Endothelial cell of umbilical vein (primary cell): Measurements from ENCODE around the gene UBASH3A.

ENCODE experiments used
- EZH2 ChIP-seq: IDR thresholded peaks from 2 replicates; pipeline ENCODE4 v1.6.1; 2012; ENCODE audit warnings: borderline replicate concordance, low read depth, mild to moderate bottlenecking, moderate library complexity, low read length, inconsistent platforms; ENCODE audit not compliant: severe bottlenecking
- FOS ChIP-seq: IDR thresholded peaks from 2 replicates; pipeline ENCODE4 v1.6.1; 2011; ENCODE audit warnings: mild to moderate bottlenecking, low read length, moderate library complexity, borderline replicate concordance; ENCODE audit not compliant: insufficient read depth
- GATA2 ChIP-seq: IDR thresholded peaks from 2 replicates; pipeline ENCODE4 v1.7.0; 2011; ENCODE audit warnings: low read depth, mild to moderate bottlenecking, moderate library complexity, mixed read lengths, low read length; ENCODE audit not compliant: insufficient read length, insufficient read depth
- JUN ChIP-seq: IDR thresholded peaks from 2 replicates; pipeline ENCODE4 v1.6.1; 2011; ENCODE audit warnings: borderline replicate concordance, low read depth; ENCODE audit not compliant: insufficient read length, insufficient read depth
- MYC ChIP-seq: IDR thresholded peaks from one replicate; pipeline ENCODE4 v1.6.1; 2011; ENCODE audit warnings: mild to moderate bottlenecking, low read depth, low read length
- POLR2A ChIP-seq: IDR thresholded peaks from 2 replicates; pipeline ENCODE4 v1.6.1; 2012; ENCODE audit warnings: low read depth, mild to moderate bottlenecking, control low read depth, low read length
- POLR2AphosphoS5 ChIP-seq: IDR thresholded peaks from 2 replicates; pipeline ENCODE4 v1.6.1; 2012; ENCODE audit warnings: low read depth, mild to moderate bottlenecking, control low read depth, low read length, moderate library complexity; ENCODE audit not compliant: insufficient read depth
- TF ChIP-seq, protein P1 (sequence below), 2 donors: IDR thresholded peaks; 1 replicate in 1 of 2; 2 replicates in 1 of 2; pipeline ENCODE4 v1.5.1; 2011; ENCODE audit warnings: low read length in 2 of 2, mild to moderate bottlenecking in 2 of 2, moderate library complexity in 2 of 2, control low read depth in 1 of 2, inconsistent platforms in 1 of 2, low read depth in 1 of 2; ENCODE audit not compliant: insufficient read depth in 1 of 2; ENCODE audit errors: extremely low read depth in 1 of 2
- TF ChIP-seq, protein P2 (sequence below): IDR thresholded peaks from 2 replicates; pipeline ENCODE4 v1.6.1; 2011; ENCODE audit not compliant: insufficient read depth, insufficient read length

DNA sequence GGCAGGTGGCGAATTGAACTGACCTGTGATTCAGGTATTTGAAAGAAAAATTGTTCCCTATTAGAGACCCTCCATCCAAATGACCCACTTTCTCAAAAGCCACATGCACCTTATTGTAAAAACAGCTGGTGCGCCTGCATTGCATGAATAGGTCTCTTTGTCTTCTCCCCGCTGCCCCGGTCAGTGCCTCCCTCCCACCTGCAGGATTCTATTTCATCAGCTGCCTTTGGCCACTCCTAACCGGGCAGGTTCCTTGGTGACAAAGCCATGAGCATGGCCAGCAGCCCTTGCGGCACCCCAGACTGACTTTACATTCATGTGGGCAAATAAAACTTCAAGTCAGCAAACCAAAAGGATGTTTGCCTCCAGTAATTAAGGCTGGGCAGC lies 14.3 kb upstream of the UBASH3A start:
- no peak for TF ChIP-seq POLR2AphosphoS5
- TF ChIP-seq, protein P1, sequence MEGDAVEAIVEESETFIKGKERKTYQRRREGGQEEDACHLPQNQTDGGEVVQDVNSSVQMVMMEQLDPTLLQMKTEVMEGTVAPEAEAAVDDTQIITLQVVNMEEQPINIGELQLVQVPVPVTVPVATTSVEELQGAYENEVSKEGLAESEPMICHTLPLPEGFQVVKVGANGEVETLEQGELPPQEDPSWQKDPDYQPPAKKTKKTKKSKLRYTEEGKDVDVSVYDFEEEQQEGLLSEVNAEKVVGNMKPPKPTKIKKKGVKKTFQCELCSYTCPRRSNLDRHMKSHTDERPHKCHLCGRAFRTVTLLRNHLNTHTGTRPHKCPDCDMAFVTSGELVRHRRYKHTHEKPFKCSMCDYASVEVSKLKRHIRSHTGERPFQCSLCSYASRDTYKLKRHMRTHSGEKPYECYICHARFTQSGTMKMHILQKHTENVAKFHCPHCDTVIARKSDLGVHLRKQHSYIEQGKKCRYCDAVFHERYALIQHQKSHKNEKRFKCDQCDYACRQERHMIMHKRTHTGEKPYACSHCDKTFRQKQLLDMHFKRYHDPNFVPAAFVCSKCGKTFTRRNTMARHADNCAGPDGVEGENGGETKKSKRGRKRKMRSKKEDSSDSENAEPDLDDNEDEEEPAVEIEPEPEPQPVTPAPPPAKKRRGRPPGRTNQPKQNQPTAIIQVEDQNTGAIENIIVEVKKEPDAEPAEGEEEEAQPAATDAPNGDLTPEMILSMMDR (IDR thresholded peaks at IDR 0.05; ENCODE audit: extremely low read depth in 1 of 2, insufficient read depth in 1 of 2, low read depth in 1 of 2, low read length in 2 of 2): no peak
- TF ChIP-seq EZH2: no peak
- TF ChIP-seq GATA2: no peak
- TF ChIP-seq POLR2A: no peak
- TF ChIP-seq, protein P2, sequence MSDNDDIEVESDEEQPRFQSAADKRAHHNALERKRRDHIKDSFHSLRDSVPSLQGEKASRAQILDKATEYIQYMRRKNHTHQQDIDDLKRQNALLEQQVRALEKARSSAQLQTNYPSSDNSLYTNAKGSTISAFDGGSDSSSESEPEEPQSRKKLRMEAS: no peak
- TF ChIP-seq JUN: no peak
- TF ChIP-seq FOS: no peak
- no peak for TF ChIP-seq MYC
